Liver (tissue), 9 donors: ENCODE data around the gene EVPLL. TPM values are rescaled to one million over a fixed set of nuclear protein-coding genes. Genes with fewer than 3 reads are reported as not detected.

Source experiments
- DNase-seq: peaks from one replicate; pipeline ENCODE4 v3.0.0-alpha.2; 2017; ENCODE audit warnings: low spot score
- H3K27ac ChIP-seq, 2 donors: one replicate each; pipeline ENCODE4 v1.7.0; 2013; ENCODE audit warnings: inconsistent platforms in 2 of 2, low read length in 2 of 2, control low read depth in 1 of 2, low read depth in 1 of 2, mild to moderate bottlenecking in 1 of 2
- H3K27me3 ChIP-seq, 4 donors: one replicate each; pipeline versions ENCODE4 v1.6.1 to v1.7.0; 2013; ENCODE audit warnings: low read length in 3 of 4, inconsistent platforms in 1 of 4, mild to moderate bottlenecking in 1 of 4, moderate library complexity in 1 of 4; ENCODE audit not compliant: control insufficient read depth in 4 of 4, insufficient read depth in 4 of 4
- H3K36me3 ChIP-seq, 4 donors: one replicate each; pipeline versions ENCODE4 v1.6.1 to v1.7.0; 2013; ENCODE audit warnings: low read length in 3 of 4, mild to moderate bottlenecking in 3 of 4, low read depth in 1 of 4, moderate library complexity in 1 of 4; ENCODE audit not compliant: control insufficient read depth in 4 of 4, insufficient read depth in 3 of 4
- H3K4me1 ChIP-seq, 4 donors: one replicate each; pipeline versions ENCODE4 v1.6.1 to v1.7.0; 2013; ENCODE audit warnings: low read length in 3 of 4, mild to moderate bottlenecking in 3 of 4, moderate library complexity in 1 of 4; ENCODE audit not compliant: control insufficient read depth in 4 of 4, insufficient read depth in 4 of 4
- H3K4me3 ChIP-seq, 3 donors: one replicate each; pipeline versions ENCODE4 v1.6.1 to v1.7.0; 2013; ENCODE audit warnings: low read length in 3 of 3, control low read depth in 1 of 3, low read depth in 1 of 3, mild to moderate bottlenecking in 1 of 3
- H3K9ac ChIP-seq, 2 donors: one replicate each; pipeline ENCODE4 v1.7.0; 2013; ENCODE audit warnings: low read length in 2 of 2, mild to moderate bottlenecking in 2 of 2, moderate library complexity in 2 of 2, control low read depth in 1 of 2, low read depth in 1 of 2
- H3K9me3 ChIP-seq, 4 donors: one replicate each; pipeline versions ENCODE4 v1.6.1 to v1.7.0; 2013; ENCODE audit warnings: low read length in 3 of 4; ENCODE audit not compliant: control insufficient read depth in 4 of 4
- ATF3 ChIP-seq: IDR thresholded peaks from 2 replicates; pipeline ENCODE4 v1.6.1; 2016; ENCODE audit warnings: antibody characterized with exemption
- EGR1 ChIP-seq, 2 donors: IDR thresholded peaks; 2 replicates each; pipeline ENCODE4 v1.6.1; 2016 to 2018; ENCODE audit warnings: antibody characterized with exemption in 2 of 2, low read depth in 2 of 2
- FOXA1 ChIP-seq: IDR thresholded peaks from 2 replicates; pipeline ENCODE4 v1.6.1; 2016; ENCODE audit warnings: antibody characterized with exemption
- FOXA2 ChIP-seq: IDR thresholded peaks from 2 replicates; pipeline ENCODE4 v1.6.1; 2016; ENCODE audit warnings: antibody characterized with exemption
- GABPA ChIP-seq, 2 donors: IDR thresholded peaks in 1 of 2; conservative IDR thresholded peaks in 1 of 2; 2 replicates each; pipeline ENCODE4 v1.6.1; 2016; ENCODE audit warnings: antibody characterized with exemption in 2 of 2, mild to moderate bottlenecking in 1 of 2, moderate library complexity in 1 of 2
- HNF4A ChIP-seq, 2 donors: conservative IDR thresholded peaks; 2 replicates each; pipeline ENCODE4 v1.6.1; 2016; ENCODE audit warnings: antibody characterized with exemption in 2 of 2, mild to moderate bottlenecking in 2 of 2
- HNF4G ChIP-seq: IDR thresholded peaks from 2 replicates; pipeline ENCODE4 v1.6.1; 2016; ENCODE audit warnings: antibody characterized with exemption
- JUND ChIP-seq, 2 donors: IDR thresholded peaks; 2 replicates each; pipeline ENCODE4 v1.6.1; 2016; ENCODE audit warnings: antibody characterized with exemption in 2 of 2
- MAX ChIP-seq: IDR thresholded peaks from 2 replicates; pipeline ENCODE4 v1.6.1; 2016; ENCODE audit warnings: antibody characterized with exemption
- NR2F2 ChIP-seq: IDR thresholded peaks from 2 replicates; pipeline ENCODE4 v1.6.1; 2016; ENCODE audit warnings: antibody characterized with exemption
- RAD21 ChIP-seq, 2 donors: IDR thresholded peaks; 2 replicates each; pipeline ENCODE4 v1.6.1; 2016; ENCODE audit warnings: antibody characterized with exemption in 2 of 2, mild to moderate bottlenecking in 2 of 2
- RXRA ChIP-seq, 2 donors: IDR thresholded peaks; 2 replicates each; pipeline ENCODE4 v1.6.1; 2017 to 2018; ENCODE audit warnings: antibody characterized with exemption in 2 of 2, mild to moderate bottlenecking in 1 of 2
- SP1 ChIP-seq: IDR thresholded peaks from 2 replicates; pipeline ENCODE4 v1.6.1; 2018; ENCODE audit warnings: antibody characterized with exemption, mild to moderate bottlenecking
- TAF1 ChIP-seq: conservative IDR thresholded peaks from 2 replicates; pipeline ENCODE4 v1.6.1; 2016; ENCODE audit warnings: antibody characterized with exemption, mild to moderate bottlenecking
- YY1 ChIP-seq: IDR thresholded peaks from 2 replicates; pipeline ENCODE4 v1.6.1; 2016; ENCODE audit warnings: antibody characterized with exemption, mild to moderate bottlenecking
- whole genome bisulfite sequencing: extraction: QIAGEN DNeasy Blood & Tissue Kit; methylation state at CpG from one replicate; pipeline ENCODE4 v1.1.7; 2013; 5-methylcytosine and 5-hydroxymethylcytosine counted together
- polyA plus RNA-seq, 2 donors: library from polyadenylated mRNA; stranded (reverse) in 1 of 2; unstranded in 1 of 2; fragments of 200-250 nt in 1 of 2; fragments of >200 nt in 1 of 2; fragmentation: Nextera tagmentation in 1 of 2; extraction: Ambion mirVana in 1 of 2; gene quantifications; one replicate each; pipeline versions ENCODE4 v1.2.1 to v1.2.3, GENCODE V29; 2013 to 2015
- total RNA-seq, 2 donors: library from RNA; depleted of rRNA; stranded (reverse); fragments of >200 nt; gene quantifications; one replicate each; pipeline ENCODE4 v1.2.3, GENCODE V29; 2014
- TF ChIP-seq, protein P1 (sequence below): fragments of 150-350 bp; IDR thresholded peaks from 2 replicates; pipeline ENCODE4 v1.5.1; 2017; ENCODE audit warnings: improper control_type of control experiment, low read depth, low read length; ENCODE audit not compliant: missing input control
- TF ChIP-seq, protein P2 (sequence below): IDR thresholded peaks from 2 replicates; pipeline ENCODE4 v1.6.1; 2016; ENCODE audit warnings: antibody characterized with exemption
- TF ChIP-seq, protein P3 (sequence below): IDR thresholded peaks from 2 replicates; pipeline ENCODE4 v1.6.1; 2016; ENCODE audit warnings: antibody characterized with exemption, mild to moderate bottlenecking
- donor health status: healthy.
- donor health status: healthy.
- donor health status: healthy.
- donor health status: healthy.
- donor health status: healthy.

Gene EVPLL
- total and polyA plus RNA-seq, 4 donors, result 0.44 to 1.0 (median 1.0) TPM; not detected in 1

DNA sequence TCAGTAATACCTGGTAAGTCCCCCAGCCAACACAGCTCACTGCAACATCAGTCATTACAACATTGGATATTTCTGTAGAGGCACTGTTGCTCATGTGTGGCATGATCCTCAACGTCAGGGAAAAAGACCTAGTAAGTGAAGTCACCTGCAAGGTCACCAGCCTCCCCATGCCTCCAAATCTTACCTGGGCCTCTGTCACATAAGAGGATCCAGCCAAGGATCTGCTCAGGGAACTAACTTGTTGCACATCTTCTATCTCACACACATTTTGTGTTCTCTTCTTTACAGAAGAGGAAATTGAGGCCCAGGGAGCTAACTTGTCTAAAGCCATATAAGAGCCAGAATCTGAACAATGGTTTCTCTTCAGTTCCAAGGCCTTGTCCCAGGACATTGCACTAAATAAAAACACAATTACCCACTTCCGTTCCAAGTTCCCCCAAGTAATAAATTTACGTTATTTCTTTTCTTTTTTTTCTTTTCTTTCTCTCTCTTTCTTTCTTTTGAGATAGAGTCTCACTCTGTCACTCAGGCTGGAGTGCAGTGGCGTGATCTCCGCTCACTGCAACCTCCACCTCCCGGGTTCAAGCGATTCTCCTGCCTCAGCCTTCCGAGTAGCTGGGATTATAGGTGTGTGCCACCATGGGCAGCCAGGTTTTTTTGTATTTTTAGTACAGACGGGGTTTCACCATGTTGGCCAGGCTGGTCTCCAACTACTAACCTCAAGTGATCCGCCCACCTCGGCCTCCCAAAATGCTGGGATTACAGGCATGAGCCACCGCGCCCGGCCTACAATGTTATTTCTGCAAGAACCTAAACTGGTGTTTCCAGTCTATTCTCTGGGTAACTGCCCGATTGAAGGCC lies 15.5 kb upstream of the EVPLL start:
- Histone ChIP-seq H3K9ac (peak overlapping the region; percentile 98 to 99), H3K9me3 (no peaks in the 10 kb centered on the region), H3K4me1 (peaks cover 4 to 26% (median 21%) of the 10 kb centered on the region in 4 donors), H3K27me3 (no peaks in the 10 kb centered on the region), H3K36me3 (peaks cover 0 to 5% (median 2%) of the 10 kb centered on the region in 4 donors), H3K27ac (peak overlapping the region; percentile 98 to 99), H3K4me3 (peak overlapping the region; percentile 80 to 97 (median 91))
- 25% methylated on average over 15 of the region's 15 CpGs for whole genome bisulfite sequencing
- DNase-seq, result no peak
- TF ChIP-seq, protein P1, sequence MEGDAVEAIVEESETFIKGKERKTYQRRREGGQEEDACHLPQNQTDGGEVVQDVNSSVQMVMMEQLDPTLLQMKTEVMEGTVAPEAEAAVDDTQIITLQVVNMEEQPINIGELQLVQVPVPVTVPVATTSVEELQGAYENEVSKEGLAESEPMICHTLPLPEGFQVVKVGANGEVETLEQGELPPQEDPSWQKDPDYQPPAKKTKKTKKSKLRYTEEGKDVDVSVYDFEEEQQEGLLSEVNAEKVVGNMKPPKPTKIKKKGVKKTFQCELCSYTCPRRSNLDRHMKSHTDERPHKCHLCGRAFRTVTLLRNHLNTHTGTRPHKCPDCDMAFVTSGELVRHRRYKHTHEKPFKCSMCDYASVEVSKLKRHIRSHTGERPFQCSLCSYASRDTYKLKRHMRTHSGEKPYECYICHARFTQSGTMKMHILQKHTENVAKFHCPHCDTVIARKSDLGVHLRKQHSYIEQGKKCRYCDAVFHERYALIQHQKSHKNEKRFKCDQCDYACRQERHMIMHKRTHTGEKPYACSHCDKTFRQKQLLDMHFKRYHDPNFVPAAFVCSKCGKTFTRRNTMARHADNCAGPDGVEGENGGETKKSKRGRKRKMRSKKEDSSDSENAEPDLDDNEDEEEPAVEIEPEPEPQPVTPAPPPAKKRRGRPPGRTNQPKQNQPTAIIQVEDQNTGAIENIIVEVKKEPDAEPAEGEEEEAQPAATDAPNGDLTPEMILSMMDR, result no peak
- no peak for TF ChIP-seq HNF4G
- TF ChIP-seq RAD21 (IDR thresholded peaks at IDR 0.05), result no peak
- no peak for TF ChIP-seq RXRA (IDR thresholded peaks at IDR 0.05)
- no peak for TF ChIP-seq FOXA2
- TF ChIP-seq FOXA1, result no peak
- no peak for TF ChIP-seq GABPA (IDR thresholded peaks at IDR 0.05 in 1 of 2, conservative IDR thresholded peaks at IDR 0.05 in 1 of 2)
- peak; percentile 34 for TF ChIP-seq TAF1
- TF ChIP-seq, protein P2, sequence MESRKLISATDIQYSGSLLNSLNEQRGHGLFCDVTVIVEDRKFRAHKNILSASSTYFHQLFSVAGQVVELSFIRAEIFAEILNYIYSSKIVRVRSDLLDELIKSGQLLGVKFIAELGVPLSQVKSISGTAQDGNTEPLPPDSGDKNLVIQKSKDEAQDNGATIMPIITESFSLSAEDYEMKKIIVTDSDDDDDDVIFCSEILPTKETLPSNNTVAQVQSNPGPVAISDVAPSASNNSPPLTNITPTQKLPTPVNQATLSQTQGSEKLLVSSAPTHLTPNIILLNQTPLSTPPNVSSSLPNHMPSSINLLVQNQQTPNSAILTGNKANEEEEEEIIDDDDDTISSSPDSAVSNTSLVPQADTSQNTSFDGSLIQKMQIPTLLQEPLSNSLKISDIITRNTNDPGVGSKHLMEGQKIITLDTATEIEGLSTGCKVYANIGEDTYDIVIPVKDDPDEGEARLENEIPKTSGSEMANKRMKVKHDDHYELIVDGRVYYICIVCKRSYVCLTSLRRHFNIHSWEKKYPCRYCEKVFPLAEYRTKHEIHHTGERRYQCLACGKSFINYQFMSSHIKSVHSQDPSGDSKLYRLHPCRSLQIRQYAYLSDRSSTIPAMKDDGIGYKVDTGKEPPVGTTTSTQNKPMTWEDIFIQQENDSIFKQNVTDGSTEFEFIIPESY, result no peak
- TF ChIP-seq YY1, result peak; percentile 24
- TF ChIP-seq HNF4A (conservative IDR thresholded peaks at IDR 0.05), result no peak
- TF ChIP-seq NR2F2, result peak; percentile 68
- TF ChIP-seq ATF3, result no peak

DNA sequence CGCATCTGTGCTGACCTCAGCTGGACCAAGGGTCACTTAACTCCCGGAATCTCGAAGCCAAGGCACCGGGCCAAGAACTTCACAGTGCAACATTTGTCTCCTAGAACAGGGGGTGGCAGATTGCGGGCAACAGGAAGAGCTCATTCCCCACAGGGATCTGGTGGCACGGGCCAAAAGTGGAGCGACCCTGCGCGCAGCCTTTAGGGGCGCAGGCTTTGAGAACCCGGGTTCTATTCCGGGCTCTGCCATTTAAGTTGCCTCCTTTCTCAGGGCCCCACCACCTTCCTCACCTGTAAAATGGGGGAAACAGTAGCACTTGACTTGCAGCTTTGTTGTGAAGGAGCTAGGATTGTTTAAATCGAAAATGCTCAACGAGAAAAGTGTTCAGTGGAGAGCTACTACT lies 14.9 kb upstream of the EVPLL start:
- peak overlapping the region; percentile 98 to 99 for H3K9ac ChIP-seq
- peak; percentile 68 for DNase-seq
- peaks cover 2 to 26% (median 18%) of the 10 kb centered on the region in 4 donors for H3K4me1 ChIP-seq
- H3K27ac ChIP-seq, result peak overlapping the region; percentile 98 to 99
- H3K9me3 ChIP-seq, result no peaks in the 10 kb centered on the region
- peak overlapping the region; percentile 80 to 97 (median 91) for H3K4me3 ChIP-seq
- 3% methylated on average over 14 of the region's 14 CpGs for WGBS
- peaks cover 0 to 5% (median 2%) of the 10 kb centered on the region in 4 donors for H3K36me3 ChIP-seq
- no peaks in the 10 kb centered on the region for H3K27me3 ChIP-seq
- TF ChIP-seq, protein P3, sequence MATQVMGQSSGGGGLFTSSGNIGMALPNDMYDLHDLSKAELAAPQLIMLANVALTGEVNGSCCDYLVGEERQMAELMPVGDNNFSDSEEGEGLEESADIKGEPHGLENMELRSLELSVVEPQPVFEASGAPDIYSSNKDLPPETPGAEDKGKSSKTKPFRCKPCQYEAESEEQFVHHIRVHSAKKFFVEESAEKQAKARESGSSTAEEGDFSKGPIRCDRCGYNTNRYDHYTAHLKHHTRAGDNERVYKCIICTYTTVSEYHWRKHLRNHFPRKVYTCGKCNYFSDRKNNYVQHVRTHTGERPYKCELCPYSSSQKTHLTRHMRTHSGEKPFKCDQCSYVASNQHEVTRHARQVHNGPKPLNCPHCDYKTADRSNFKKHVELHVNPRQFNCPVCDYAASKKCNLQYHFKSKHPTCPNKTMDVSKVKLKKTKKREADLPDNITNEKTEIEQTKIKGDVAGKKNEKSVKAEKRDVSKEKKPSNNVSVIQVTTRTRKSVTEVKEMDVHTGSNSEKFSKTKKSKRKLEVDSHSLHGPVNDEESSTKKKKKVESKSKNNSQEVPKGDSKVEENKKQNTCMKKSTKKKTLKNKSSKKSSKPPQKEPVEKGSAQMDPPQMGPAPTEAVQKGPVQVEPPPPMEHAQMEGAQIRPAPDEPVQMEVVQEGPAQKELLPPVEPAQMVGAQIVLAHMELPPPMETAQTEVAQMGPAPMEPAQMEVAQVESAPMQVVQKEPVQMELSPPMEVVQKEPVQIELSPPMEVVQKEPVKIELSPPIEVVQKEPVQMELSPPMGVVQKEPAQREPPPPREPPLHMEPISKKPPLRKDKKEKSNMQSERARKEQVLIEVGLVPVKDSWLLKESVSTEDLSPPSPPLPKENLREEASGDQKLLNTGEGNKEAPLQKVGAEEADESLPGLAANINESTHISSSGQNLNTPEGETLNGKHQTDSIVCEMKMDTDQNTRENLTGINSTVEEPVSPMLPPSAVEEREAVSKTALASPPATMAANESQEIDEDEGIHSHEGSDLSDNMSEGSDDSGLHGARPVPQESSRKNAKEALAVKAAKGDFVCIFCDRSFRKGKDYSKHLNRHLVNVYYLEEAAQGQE, result peak; percentile 91
- no peak for TF ChIP-seq FOXA2
- TF ChIP-seq MAX, result peak; percentile 64
- peak; percentile 87 to 90 for TF ChIP-seq RXRA (IDR thresholded peaks at IDR 0.05)
- peak; percentile 74 for TF ChIP-seq SP1
- TF ChIP-seq HNF4G, result no peak
- peak in 1 of 2 donors; percentile 48 for TF ChIP-seq EGR1 (IDR thresholded peaks at IDR 0.05; ENCODE audit: low read depth in 2 of 2)
- TF ChIP-seq YY1, result peak; percentile 65
- no peak for TF ChIP-seq ATF3
- no peak for TF ChIP-seq GABPA (IDR thresholded peaks at IDR 0.05 in 1 of 2, conservative IDR thresholded peaks at IDR 0.05 in 1 of 2)
- peak; percentile 61 to 69 for TF ChIP-seq JUND (IDR thresholded peaks at IDR 0.05)
- TF ChIP-seq, protein P2, result peak; percentile 45
- TF ChIP-seq HNF4A (conservative IDR thresholded peaks at IDR 0.05), result peak; percentile 69 to 81
- no peak for TF ChIP-seq FOXA1
- TF ChIP-seq NR2F2, result no peak
- peak; percentile 96 for TF ChIP-seq TAF1
